Sigmoid colon (tissue), 4 donors: Measurements from ENCODE around the gene AMTN.

Source experiments
- CTCF ChIP-seq, 4 experiments: fragments of 450-650 bp in 3 of 4; fragments of 200-600 bp in 1 of 4; IDR thresholded peaks; one replicate each; pipeline ENCODE4 v1.5.1; 2016 to 2019; ENCODE audit warnings: antibody characterized with exemption in 4 of 4, mild to moderate bottlenecking in 3 of 4, moderate library complexity in 2 of 4
- EP300 ChIP-seq, 4 donors: sonication (generic); formaldehyde crosslinking; IDR thresholded peaks; one replicate each; pipeline ENCODE4 v1.6.1; 2017; ENCODE audit warnings: antibody characterized with exemption in 4 of 4
- POLR2A ChIP-seq, 2 donors: fragments of 450-650 bp; IDR thresholded peaks; one replicate each; pipeline ENCODE4 v1.6.1; 2016; ENCODE audit warnings: antibody characterized with exemption in 2 of 2, mild to moderate bottlenecking in 2 of 2, moderate library complexity in 2 of 2
- POLR2AphosphoS5 ChIP-seq, 4 donors: sonication (generic); formaldehyde crosslinking; IDR thresholded peaks; one replicate each; pipeline ENCODE4 v1.6.1; 2017; ENCODE audit warnings: antibody characterized with exemption in 4 of 4

- TF ChIP-seq POLR2A (IDR thresholded peaks at IDR 0.05) (no peak), CTCF (IDR thresholded peaks at IDR 0.05) (no peak), EP300 (IDR thresholded peaks at IDR 0.05) (no peak), POLR2AphosphoS5 (IDR thresholded peaks at IDR 0.05) (no peak)
Observed at GRCh38 chr4:70533211-70533610, 14.8 kb downstream of the AMTN start.
